IMR-90 (cell line): ENCODE results near the gene MAG. TPM values are rescaled to one million over a fixed set of nuclear protein-coding genes. Genes with fewer than 3 reads are reported as not detected.

Experiments
- ATAC-seq: fragments of 200-7000 bp; cut with Tn5 transposase; 2 replicates; pipeline ENCODE4 v1.9.1; 2020; ENCODE audit warnings: low read depth, mild to moderate bottlenecking, moderate library complexity
- BruUV-seq: library from RNA; stranded (reverse); fragments of 400-500 nt; replicated peaks from 2 replicates; lab custom pipeline; 2021; lab: Mats Ljungman, UMichigan
- CTCF ChIA-PET: fragments of 300-600 bp; formaldehyde crosslinking; extraction: SDS; loops from one replicate; lab custom pipeline; 2021; ENCODE audit warnings: antibody characterized with exemption; lab: Yijun Ruan, JAX
- POLR2A ChIA-PET: fragments of 300-600 bp; sonication (Branson Sonifier 250); formaldehyde crosslinking; loops from one replicate; lab custom pipeline; 2022; ENCODE audit warnings: antibody characterized with exemption; ENCODE audit not compliant: unreplicated experiment; lab: Charles Lee
- DNase-seq: peaks from one replicate; pipeline ENCODE4 v3.0.0; 2013
- H2AFZ ChIP-seq: replicated peaks from 2 replicates; pipeline ENCODE3; 2013; ENCODE audit warnings: low read length, mild to moderate bottlenecking; ENCODE audit not compliant: poor library complexity
- H2AK5ac ChIP-seq: 2 replicates; pipeline ENCODE4 v1.6.1; 2013; ENCODE audit warnings: low read depth, low read length, inconsistent platforms
- H2AK9ac ChIP-seq: replicated peaks from 2 replicates; pipeline ENCODE3; 2013; ENCODE audit warnings: mild to moderate bottlenecking, low read depth, low read length, moderate library complexity; ENCODE audit not compliant: poor library complexity
- H2BK120ac ChIP-seq: 2 replicates; pipeline ENCODE4 v1.6.1; 2013; ENCODE audit warnings: low read depth, low read length, inconsistent platforms
- H2BK15ac ChIP-seq: 3 replicates; pipeline ENCODE4 v1.6.1; 2013; ENCODE audit warnings: low read depth, low read length, inconsistent platforms
- H2BK20ac ChIP-seq: 2 replicates; pipeline ENCODE4 v1.6.1; 2013; ENCODE audit warnings: low read depth, mild to moderate bottlenecking, inconsistent platforms, low read length, moderate library complexity
- H2BK5ac ChIP-seq: 2 replicates; pipeline ENCODE4 v1.6.1; 2013; ENCODE audit warnings: mild to moderate bottlenecking, low read depth, low read length, inconsistent platforms; ENCODE audit not compliant: poor library complexity, severe bottlenecking
- H3K14ac ChIP-seq: replicated peaks from 2 replicates; pipeline ENCODE4 v1.6.1; 2013; ENCODE audit warnings: low read depth, low read length, inconsistent platforms
- H3K18ac ChIP-seq: 2 replicates; pipeline ENCODE4 v1.6.1; 2013; ENCODE audit warnings: low read depth, low read length, control low read depth
- H3K23ac ChIP-seq: 2 replicates; pipeline ENCODE4 v1.6.1; 2013; ENCODE audit warnings: low read depth, low read length, inconsistent platforms
- H3K27ac ChIP-seq: 2 replicates; pipeline ENCODE4 v1.5.1; 2013; ENCODE audit warnings: mild to moderate bottlenecking, control low read depth, low read length; ENCODE audit not compliant: insufficient read depth
- H3K27me3 ChIP-seq: 2 replicates; pipeline ENCODE4 v1.6.1; 2013; ENCODE audit warnings: low read length; ENCODE audit not compliant: control insufficient read depth, insufficient read depth
- H3K36me3 ChIP-seq: 2 replicates; pipeline ENCODE4 v1.6.1; 2013; ENCODE audit warnings: low read length, mixed read lengths; ENCODE audit not compliant: control insufficient read depth, insufficient read depth
- H3K4ac ChIP-seq: 2 replicates; pipeline ENCODE4 v1.6.1; 2013; ENCODE audit warnings: low read depth, low read length, inconsistent platforms
- H3K4me1 ChIP-seq: 2 replicates; pipeline ENCODE4 v1.6.1; 2013; ENCODE audit warnings: low read length, mixed read lengths; ENCODE audit not compliant: control insufficient read depth, insufficient read depth
- H3K4me2 ChIP-seq: 2 replicates; pipeline ENCODE4 v1.6.1; 2013; ENCODE audit warnings: low read depth, mild to moderate bottlenecking, control low read depth, low read length, moderate library complexity
- H3K4me3 ChIP-seq: 2 replicates; pipeline ENCODE4 v1.5.1; 2013; ENCODE audit warnings: low read depth, mild to moderate bottlenecking, control low read depth, low read length, moderate library complexity; ENCODE audit not compliant: insufficient read depth
- H3K56ac ChIP-seq: 2 replicates; pipeline ENCODE4 v1.6.1; 2013; ENCODE audit warnings: low read length, inconsistent platforms; ENCODE audit not compliant: insufficient read depth; ENCODE audit errors: extremely low read depth
- H3K79me1 ChIP-seq, 2 experiments: 2 replicates each; pipeline ENCODE4 v1.6.1; 2013; ENCODE audit warnings: low read length in 2 of 2, inconsistent platforms in 1 of 2, low read depth in 1 of 2
- H3K9ac ChIP-seq: 2 replicates; pipeline ENCODE4 v1.6.1; 2013; ENCODE audit warnings: low read depth, low read length, control low read depth
- H3K9me1 ChIP-seq: 2 replicates; pipeline ENCODE4 v1.6.1; 2013; ENCODE audit warnings: low read length, inconsistent platforms; ENCODE audit not compliant: insufficient read depth
- H3K9me3 ChIP-seq: 2 replicates; pipeline ENCODE4 v1.6.1; 2013; ENCODE audit warnings: low read length; ENCODE audit not compliant: control insufficient read depth, insufficient read depth
- H4K20me1 ChIP-seq: 2 replicates; pipeline ENCODE4 v1.6.1; 2013; ENCODE audit warnings: low read length, inconsistent platforms; ENCODE audit not compliant: insufficient read depth
- H4K5ac ChIP-seq: 2 replicates; pipeline ENCODE4 v1.6.1; 2013; ENCODE audit warnings: mild to moderate bottlenecking, low read depth, low read length, control low read depth
- H4K8ac ChIP-seq, 2 experiments: 2 replicates each; pipeline ENCODE4 v1.6.1; 2013; ENCODE audit warnings: low read depth in 2 of 2, low read length in 2 of 2, control low read depth in 1 of 2, inconsistent platforms in 1 of 2
- H4K91ac ChIP-seq: 2 replicates; pipeline ENCODE4 v1.6.1; 2013; ENCODE audit warnings: low read depth, low read length, inconsistent platforms; ENCODE audit not compliant: insufficient read depth
- CHD1 ChIP-seq: IDR thresholded peaks from 2 replicates; pipeline ENCODE4 v1.6.1; 2012; ENCODE audit warnings: low read depth, low read length, improper control_type of control experiment
- CTCF ChIP-seq: conservative IDR thresholded peaks from 2 replicates; pipeline ENCODE4 v1.5.1; 2012; ENCODE audit warnings: mild to moderate bottlenecking, low read depth, low read length, improper control_type of control experiment
- MXI1 ChIP-seq: IDR thresholded peaks from 2 replicates; pipeline ENCODE4 v1.6.1; 2012; ENCODE audit warnings: low read depth, mild to moderate bottlenecking, low read length, moderate library complexity, borderline replicate concordance
- NFE2L2 ChIP-seq: fragments of 150-350 bp; IDR thresholded peaks from 2 replicates; pipeline ENCODE4 v1.6.1; 2016; ENCODE audit warnings: low read depth, mild to moderate bottlenecking, low read length
- POLR2A ChIP-seq: IDR thresholded peaks from 2 replicates; pipeline ENCODE4 v1.6.1; 2012; ENCODE audit warnings: mild to moderate bottlenecking, low read depth, low read length
- RCOR1 ChIP-seq: IDR thresholded peaks from 2 replicates; pipeline ENCODE4 v1.6.1; 2012; ENCODE audit warnings: mild to moderate bottlenecking, low read length, improper control_type of control experiment; ENCODE audit not compliant: insufficient replicate concordance
- SMC3 ChIP-seq: fragments of 150-350 bp; IDR thresholded peaks from 2 replicates; pipeline ENCODE4 v1.6.1; 2016; ENCODE audit warnings: low read depth, mild to moderate bottlenecking, antibody characterized with exemption, low read length, moderate library complexity
- WGBS, 2 experiments: methylation state at CpG; one replicate each; pipeline versions ENCODE4 v1.1.5 to v1.1.7; 2013; ENCODE audit warnings: missing lambda C conversion rate in 2 of 2; ENCODE audit not compliant: insufficient read length in 1 of 2; ENCODE audit errors: extremely low coverage in 2 of 2; 5-methylcytosine and 5-hydroxymethylcytosine counted together
- dilution Hi-C: fragments of 300-500 bp; cut with HindIII; formaldehyde crosslinking; loops from one replicate; pipeline ENCODE4 v1.14.3; 2018; ENCODE audit warnings: low sequenced_read_pairs; ENCODE audit not compliant: unreplicated experiment
- in situ Hi-C: fragments of 300-500 bp; cut with MboI; formaldehyde crosslinking; loops from 3 replicates; pipeline ENCODE4 v1.14.3; 2019; ENCODE audit warnings: low sequenced_read_pairs, inconsistent platforms, mixed read lengths
- intact Hi-C: fragments of 100-400 bp; cut with micrococcal nuclease; formaldehyde crosslinking; loops from 2 replicates; pipeline ENCODE4 v1.10.0; 2022
- polyA plus RNA-seq, 3 experiments: library from polyadenylated mRNA; depleted of rRNA; stranded (reverse); fragments of >200 nt; gene quantifications; 2 replicates each; pipeline ENCODE4 v1.2.3, GENCODE V29; 2012; ENCODE audit warnings: low replicate concordance in 1 of 3
- total RNA-seq: library from RNA; depleted of rRNA; stranded (reverse); fragments of >200 nt; gene quantifications from 2 replicates; pipeline ENCODE4 v1.2.3, GENCODE V29; 2012

MAG gene
- total and polyA plus RNA-seq, 2 of the 4 experiments (the other 2 are of a cell fraction): not detected

- no peak overlapping the region for H4K8ac ChIP-seq
- no peak overlapping the region for H3K4me3 ChIP-seq
- H3K27ac ChIP-seq: no peak overlapping the region
- CTCF ChIA-PET: no interaction called here
- no peaks in the 10 kb centered on the region for H3K4me1 ChIP-seq
- H4K91ac ChIP-seq: no peak overlapping the region
- no peak overlapping the region for H3K23ac ChIP-seq
- H3K79me1 ChIP-seq: no peaks in the 10 kb centered on the region
- no peaks in the 10 kb centered on the region for H3K9me1 ChIP-seq
- no peak overlapping the region for H3K9ac ChIP-seq
- no peak overlapping the region for H2BK5ac ChIP-seq
- no peak for TF ChIP-seq MXI1
- no peak for TF ChIP-seq CTCF
- no peak for TF ChIP-seq POLR2A
- no peak for TF ChIP-seq RCOR1
- no peak for TF ChIP-seq NFE2L2
- no peak for TF ChIP-seq CHD1
- TF ChIP-seq SMC3: no peak
- no peak overlapping the region for H3K4ac ChIP-seq
- H3K4me2 ChIP-seq: no peak overlapping the region
- intact Hi-C loops: no loop called here
- no peak overlapping the region for H2BK20ac ChIP-seq
- H3K27me3 ChIP-seq: peaks cover 5% of the 10 kb centered on the region; the same call in 1 of the 2 replicates
- ATAC-seq (no peak), DNase-seq (no peak)
- no peak overlapping the region for H2AK9ac ChIP-seq
- H2AK5ac ChIP-seq: no peak overlapping the region
- dilution Hi-C loops: no loop called here
- no peaks in the 10 kb centered on the region for H4K20me1 ChIP-seq
- no TSS peak for BruUV-seq
- WGBS, 2 experiments: 100% methylated on average over 1 of the region's 21 CpGs; no CpG with 5 or more reads in 1 of the 2 experiments
- H4K5ac ChIP-seq: no peak overlapping the region
- H3K36me3 ChIP-seq: no peaks in the 10 kb centered on the region
- POLR2A ChIA-PET: no interaction called here
- no peak overlapping the region for H3K56ac ChIP-seq
- no peak overlapping the region for H2BK120ac ChIP-seq
- H2BK15ac ChIP-seq: no peak overlapping the region
- H3K14ac ChIP-seq: no peak overlapping the region
- no peak overlapping the region for H2AFZ ChIP-seq
- H3K18ac ChIP-seq: no peak overlapping the region
- H3K9me3 ChIP-seq: no peaks in the 10 kb centered on the region
- in situ Hi-C loops: loop anchor here (25.0 kb wide), 1 partner anchor 251 kb away; the partner anchor contains the start of gene PMIS2
Observed at GRCh38 chr19:35336166-35336955, 44.4 kb downstream of the MAG start.
